Dendritic cell treated with granulocyte-macrophage colony-stimulating factor and Interleukin-4, amounts not matched to agents 40 ng/mL and 50 ng/mL, for 4 days (primary cell): ENCODE measurements around the gene WDR36.

Source experiments
- H3K27ac Mint-ChIP-seq: one replicate; pipeline ENCODE4 v1.8.0; 2022; ENCODE audit warnings: mild to moderate bottlenecking, mixed read lengths
- H3K27me3 Mint-ChIP-seq: one replicate; pipeline ENCODE4 v1.8.0; 2022; ENCODE audit warnings: mild to moderate bottlenecking, mixed read lengths
- H3K36me3 Mint-ChIP-seq: one replicate; pipeline ENCODE4 v1.8.0; 2022; ENCODE audit warnings: low read depth, mixed read lengths
- H3K4me1 Mint-ChIP-seq: one replicate; pipeline ENCODE4 v1.8.0; 2022; ENCODE audit warnings: low read depth, mixed read lengths
- H3K4me3 Mint-ChIP-seq: one replicate; pipeline ENCODE4 v1.8.0; 2022; ENCODE audit warnings: mild to moderate bottlenecking, moderate library complexity, mixed read lengths
- H3K9me3 Mint-ChIP-seq: one replicate; pipeline ENCODE4 v1.8.0; 2022; ENCODE audit warnings: mixed read lengths
- intact Hi-C: fragments of 100-400 bp; cut with micrococcal nuclease; formaldehyde crosslinking; loops from one replicate; pipeline ENCODE4 v1.15.0; 2022

WDR36 gene

DNA sequence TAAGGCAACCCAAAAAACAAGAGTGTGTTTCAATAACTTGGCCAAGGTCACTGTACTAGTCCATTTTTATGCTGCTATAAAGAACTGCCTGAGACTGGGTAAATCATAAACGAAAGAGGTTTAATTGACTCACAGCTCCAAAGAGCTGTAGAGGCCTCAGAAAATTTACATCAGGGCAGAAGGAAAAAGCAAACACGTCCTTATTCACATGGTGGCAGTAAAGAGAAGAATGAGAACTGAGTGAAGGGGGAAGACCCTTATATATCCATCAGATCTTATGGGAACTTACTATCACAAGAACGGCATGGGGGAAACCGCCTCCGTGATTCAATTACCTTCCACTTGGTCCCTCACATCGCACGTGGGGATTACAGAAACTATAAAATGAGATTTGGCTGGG lies 67.7 kb downstream of the WDR36 start:
- no peak overlapping the region for H3K4me3 Mint-ChIP-seq
- no peaks in the 10 kb centered on the region for H3K9me3 Mint-ChIP-seq
- intact Hi-C loops, result loop anchor here (10.0 kb wide), 1 partner anchor 385 kb away; no protein-coding TSS in a partner anchor
- no peaks in the 10 kb centered on the region for H3K4me1 Mint-ChIP-seq
- no peaks in the 10 kb centered on the region for H3K36me3 Mint-ChIP-seq
- H3K27me3 Mint-ChIP-seq, result peaks cover 2% of the 10 kb centered on the region
- H3K27ac Mint-ChIP-seq, result no peak overlapping the region

DNA sequence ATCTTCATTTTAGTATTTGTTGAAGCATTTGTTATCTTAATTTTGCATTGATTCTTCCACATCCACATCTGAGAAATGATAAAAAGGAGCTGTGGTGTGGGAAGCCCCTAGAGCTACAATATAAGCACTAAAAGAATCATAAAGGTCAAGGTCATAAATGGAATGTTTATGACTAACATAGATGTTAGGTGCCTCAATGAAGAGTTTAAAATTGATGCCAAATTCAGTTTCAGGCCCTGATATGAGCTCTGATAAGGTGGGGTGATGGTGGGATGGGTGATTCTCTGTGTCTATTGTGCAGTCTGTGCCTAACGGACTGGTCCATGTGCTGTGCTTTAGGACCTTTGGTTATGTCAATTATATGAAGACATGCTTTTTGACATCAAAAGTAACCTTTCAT lies 70.9 kb downstream of the WDR36 start:
- no peaks in the 10 kb centered on the region for H3K36me3 Mint-ChIP-seq
- no peak overlapping the region for H3K27ac Mint-ChIP-seq
- H3K4me1 Mint-ChIP-seq, result no peaks in the 10 kb centered on the region
- H3K4me3 Mint-ChIP-seq, result no peak overlapping the region
- no peaks in the 10 kb centered on the region for H3K9me3 Mint-ChIP-seq
- H3K27me3 Mint-ChIP-seq, result peaks cover 2% of the 10 kb centered on the region
- intact Hi-C loops, result no loop called here

- Mint-ChIP-seq H3K27ac (no peak overlapping the region), H3K27me3 (peaks cover 1% of the 10 kb centered on the region), H3K4me1 (no peaks in the 10 kb centered on the region), H3K36me3 (no peaks in the 10 kb centered on the region), H3K9me3 (no peaks in the 10 kb centered on the region), H3K4me3 (no peak overlapping the region)
- intact Hi-C loops, result no loop called here
Observed at GRCh38 chr5:111165058-111165457, 72.9 kb downstream of the WDR36 start.

DNA sequence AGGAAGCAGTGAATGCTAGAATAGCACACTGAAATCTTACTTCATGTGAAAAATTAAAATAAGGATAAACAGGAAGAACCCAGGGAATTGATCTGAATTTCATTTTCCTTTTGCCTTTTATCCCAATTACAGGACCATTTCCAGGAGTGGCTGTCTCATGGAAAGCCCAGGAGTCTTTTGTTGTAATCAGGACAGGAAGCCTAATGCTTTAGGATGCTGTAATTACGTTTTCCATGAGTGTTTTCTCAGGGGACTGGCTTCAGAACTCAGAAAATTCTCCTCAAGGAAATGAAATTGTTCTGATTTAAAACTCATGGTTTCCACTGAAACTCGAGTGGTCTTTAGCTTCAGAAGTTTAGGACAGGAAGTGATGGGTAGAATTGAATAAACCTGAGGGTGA lies 75.4 kb downstream of the WDR36 start:
- Mint-ChIP-seq H3K27ac (no peak overlapping the region), H3K4me1 (no peaks in the 10 kb centered on the region), H3K4me3 (no peak overlapping the region), H3K9me3 (no peaks in the 10 kb centered on the region), H3K27me3 (peaks cover 1% of the 10 kb centered on the region), H3K36me3 (no peaks in the 10 kb centered on the region)
- intact Hi-C loops, result no loop called here

DNA sequence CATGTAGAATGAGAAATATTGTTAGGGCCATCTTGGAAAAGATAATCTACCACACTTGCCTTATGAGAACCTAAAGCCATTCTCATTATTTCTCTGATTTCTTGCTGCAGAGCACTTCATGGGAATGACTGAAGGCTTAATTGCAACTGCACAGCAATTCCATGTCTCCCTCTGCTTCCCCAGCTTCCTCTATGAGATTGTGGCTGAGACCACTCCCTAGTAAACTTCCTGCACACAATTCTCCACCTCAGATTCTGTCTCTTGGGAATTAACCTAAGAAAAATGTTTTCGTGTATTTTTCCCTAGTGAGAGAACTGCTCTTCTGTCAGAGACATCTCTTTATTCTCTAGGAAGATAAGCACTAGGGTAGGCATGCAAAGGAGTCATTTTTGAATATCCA lies 76.5 kb downstream of the WDR36 start:
- H3K27ac Mint-ChIP-seq, result no peak overlapping the region
- peaks cover 3% of the 10 kb centered on the region for H3K27me3 Mint-ChIP-seq
- no peaks in the 10 kb centered on the region for H3K4me1 Mint-ChIP-seq
- no peak overlapping the region for H3K4me3 Mint-ChIP-seq
- intact Hi-C loops, result no loop called here
- no peaks in the 10 kb centered on the region for H3K9me3 Mint-ChIP-seq
- H3K36me3 Mint-ChIP-seq, result no peaks in the 10 kb centered on the region

- Mint-ChIP-seq H3K4me1 (no peaks in the 10 kb centered on the region), H3K9me3 (no peaks in the 10 kb centered on the region), H3K36me3 (no peaks in the 10 kb centered on the region), H3K27ac (no peak overlapping the region), H3K4me3 (no peak overlapping the region), H3K27me3 (peaks cover 3% of the 10 kb centered on the region)
- intact Hi-C loops, result no loop called here
Observed at GRCh38 chr5:111169269-111169668, 77.1 kb downstream of the WDR36 start.

- Mint-ChIP-seq H3K4me3 (no peak overlapping the region), H3K9me3 (no peaks in the 10 kb centered on the region), H3K36me3 (no peaks in the 10 kb centered on the region), H3K27ac (no peak overlapping the region), H3K27me3 (peaks cover 3% of the 10 kb centered on the region), H3K4me1 (no peaks in the 10 kb centered on the region)
- intact Hi-C loops, result no loop called here
Observed at GRCh38 chr5:111170279-111170678, 78.1 kb downstream of the WDR36 start.

- H3K4me3 Mint-ChIP-seq, result no peak overlapping the region
- no peaks in the 10 kb centered on the region for H3K9me3 Mint-ChIP-seq
- peaks cover 3% of the 10 kb centered on the region for H3K27me3 Mint-ChIP-seq
- H3K36me3 Mint-ChIP-seq, result no peaks in the 10 kb centered on the region
- intact Hi-C loops, result no loop called here
- no peaks in the 10 kb centered on the region for H3K4me1 Mint-ChIP-seq
- no peak overlapping the region for H3K27ac Mint-ChIP-seq
Observed at GRCh38 chr5:111172504-111172903, 80.4 kb downstream of the WDR36 start.

DNA sequence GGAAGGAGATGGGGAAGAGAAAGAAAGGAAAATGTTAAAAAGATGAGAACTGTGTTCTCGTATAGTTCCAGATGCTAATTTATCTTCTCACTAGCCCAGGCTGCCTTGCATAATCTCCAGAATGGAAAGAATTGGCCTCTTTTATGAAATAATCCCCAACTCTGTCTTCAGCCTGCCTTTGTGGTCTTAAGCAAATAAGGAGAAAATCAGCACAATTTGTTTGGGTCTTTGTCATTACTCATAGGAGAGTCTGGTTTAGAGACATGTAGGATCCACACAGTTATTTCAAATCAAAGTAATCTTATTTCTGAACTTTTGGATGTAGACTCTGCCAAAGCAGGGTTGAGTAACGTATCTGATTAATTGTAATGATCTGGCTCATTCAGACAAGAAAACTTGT lies 81.3 kb downstream of the WDR36 start:
- no peaks in the 10 kb centered on the region for H3K4me1 Mint-ChIP-seq
- intact Hi-C loops, result no loop called here
- H3K27ac Mint-ChIP-seq, result no peak overlapping the region

More for the DNA sequence above, 81.3 kb downstream of the WDR36 start:
- no peaks in the 10 kb centered on the region for H3K9me3 Mint-ChIP-seq
- H3K36me3 Mint-ChIP-seq, result no peaks in the 10 kb centered on the region
- peaks cover 3% of the 10 kb centered on the region for H3K27me3 Mint-ChIP-seq
- H3K4me3 Mint-ChIP-seq, result no peak overlapping the region
